Esophagus muscularis mucosa (tissue), 3 donors: ENCODE results near the gene ZEB2.

ENCODE experiments used
- POLR2A ChIP-seq: fragments of 450-650 bp; IDR thresholded peaks from one replicate; pipeline ENCODE4 v1.6.1; 2017; ENCODE audit warnings: antibody characterized with exemption, moderate library complexity, mild to moderate bottlenecking, low read depth
- POLR2AphosphoS5 ChIP-seq, 2 donors: sonication (generic); formaldehyde crosslinking; IDR thresholded peaks; one replicate each; pipeline ENCODE4 v1.6.1; 2017; ENCODE audit warnings: antibody characterized with exemption in 2 of 2
- TF ChIP-seq, protein P1 (sequence below), 3 experiments: fragments of 200-600 bp in 2 of 3; fragments of 450-650 bp in 1 of 3; sonication (generic) in 2 of 3; IDR thresholded peaks; one replicate each; pipeline ENCODE4 v1.5.1; 2017 to 2019; ENCODE audit warnings: antibody characterized with exemption in 3 of 3, mild to moderate bottlenecking in 2 of 3, moderate library complexity in 1 of 3

DNA sequence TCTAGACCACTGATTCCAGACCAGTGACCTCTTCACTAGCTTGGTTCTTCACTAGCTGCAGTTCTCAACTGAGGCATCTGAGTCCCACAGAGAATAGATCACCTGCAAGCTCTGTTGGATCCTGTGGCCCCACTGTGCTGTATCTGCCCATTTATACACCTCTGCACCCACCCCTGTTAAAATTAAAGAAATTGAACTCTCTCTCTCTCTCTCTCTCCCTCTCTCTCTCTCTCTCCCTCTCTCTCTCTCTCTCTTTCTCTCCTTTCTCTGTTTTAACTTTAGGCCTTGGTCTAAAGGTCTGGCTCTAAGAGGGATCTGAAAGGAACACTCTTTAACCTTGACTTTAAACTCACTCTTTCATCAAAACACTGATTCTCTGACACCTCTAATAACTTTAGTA is 150.5 kb downstream of the ZEB2 start:
- TF ChIP-seq, protein P1, sequence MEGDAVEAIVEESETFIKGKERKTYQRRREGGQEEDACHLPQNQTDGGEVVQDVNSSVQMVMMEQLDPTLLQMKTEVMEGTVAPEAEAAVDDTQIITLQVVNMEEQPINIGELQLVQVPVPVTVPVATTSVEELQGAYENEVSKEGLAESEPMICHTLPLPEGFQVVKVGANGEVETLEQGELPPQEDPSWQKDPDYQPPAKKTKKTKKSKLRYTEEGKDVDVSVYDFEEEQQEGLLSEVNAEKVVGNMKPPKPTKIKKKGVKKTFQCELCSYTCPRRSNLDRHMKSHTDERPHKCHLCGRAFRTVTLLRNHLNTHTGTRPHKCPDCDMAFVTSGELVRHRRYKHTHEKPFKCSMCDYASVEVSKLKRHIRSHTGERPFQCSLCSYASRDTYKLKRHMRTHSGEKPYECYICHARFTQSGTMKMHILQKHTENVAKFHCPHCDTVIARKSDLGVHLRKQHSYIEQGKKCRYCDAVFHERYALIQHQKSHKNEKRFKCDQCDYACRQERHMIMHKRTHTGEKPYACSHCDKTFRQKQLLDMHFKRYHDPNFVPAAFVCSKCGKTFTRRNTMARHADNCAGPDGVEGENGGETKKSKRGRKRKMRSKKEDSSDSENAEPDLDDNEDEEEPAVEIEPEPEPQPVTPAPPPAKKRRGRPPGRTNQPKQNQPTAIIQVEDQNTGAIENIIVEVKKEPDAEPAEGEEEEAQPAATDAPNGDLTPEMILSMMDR (IDR thresholded peaks at IDR 0.05): no peak
- no peak for TF ChIP-seq POLR2A
- no peak for TF ChIP-seq POLR2AphosphoS5 (IDR thresholded peaks at IDR 0.05)
